Right lobe of liver (tissue), 4 donors: ENCODE data around the gene DDX55.

Source experiments
- CTCF ChIP-seq, 4 donors: fragments of 200-600 bp in 3 of 4; fragments of 450-650 bp in 1 of 4; IDR thresholded peaks; one replicate each; pipeline versions ENCODE4 v1.5.1 to v1.8.0; 2016 to 2022; ENCODE audit warnings: antibody characterized with exemption in 4 of 4, mild to moderate bottlenecking in 2 of 4
- POLR2A ChIP-seq: fragments of 450-650 bp; IDR thresholded peaks from one replicate; pipeline ENCODE4 v1.6.1; 2017; ENCODE audit warnings: antibody characterized with exemption, mild to moderate bottlenecking
- donor health status: DM: no; HTN: no; CAD: no.
- donor health status: DM: no; HTN: no; CAD: no.
- donor health status: DM: no; HTN: yes; CAD: no.

GRCh38 chr12:123667771-123668170 lies 65.9 kb downstream of the DDX55 start:
- TF ChIP-seq POLR2A (no peak), CTCF (IDR thresholded peaks at IDR 0.05) (no peak)
